GM12878 (cell line): Measurements from ENCODE around the gene REN. TPM values are rescaled to one million over a fixed set of nuclear protein-coding genes. Genes with fewer than 3 reads are reported as not detected.

Source experiments
- ATAC-seq: fragments of 200-7000 bp; cut with Tn5 transposase; 3 replicates; pipeline ENCODE4 v1.9.1; 2020; ENCODE audit warnings: mild to moderate bottlenecking, moderate library complexity
- BruUV-seq: library from RNA; stranded (reverse); fragments of 400-500 nt; replicated peaks from 2 replicates; lab custom pipeline; 2021; lab: Mats Ljungman, UMichigan
- CTCF ChIA-PET: fragments of 300-600 bp; sonication (Branson Sonifier 250); formaldehyde crosslinking; extraction: SDS; loops from one replicate; lab custom pipeline; 2021; ENCODE audit warnings: inconsistent platforms; lab: Yijun Ruan, JAX
- POLR2A ChIA-PET: fragments of 350-600 bp; formaldehyde crosslinking; extraction: SDS; loops from one replicate; lab custom pipeline; 2021; ENCODE audit warnings: inconsistent platforms; lab: Charles Lee
- RAD21 ChIA-PET: fragments of 300-600 bp; sonication (Branson Sonifier 250); formaldehyde crosslinking; loops from one replicate; lab custom pipeline; 2023; ENCODE audit warnings: antibody characterized with exemption; ENCODE audit not compliant: unreplicated experiment; lab: Charles Lee
- SMC1A ChIA-PET: fragments of 300-600 bp; sonication (Branson Sonifier 250); formaldehyde crosslinking; loops from one replicate; lab custom pipeline; 2023; ENCODE audit not compliant: unreplicated experiment, uncharacterized antibody; lab: Charles Lee
- DNase-seq: peaks from one replicate; pipeline ENCODE4 v3.0.0-alpha.2; 2011; ENCODE audit warnings: low read depth, low spot score
- FAIRE-seq: peaks from 3 replicates; lab custom pipeline; 2011; peaks lifted over from hg19 to GRCh38; lab: Jason Lieb, UNC
- H2AFZ ChIP-seq: 2 replicates; pipeline ENCODE4 v1.6.0; 2011; ENCODE audit warnings: low read depth, low read length, control low read depth; ENCODE audit not compliant: control insufficient read depth
- H3K27ac ChIP-seq: 2 replicates; pipeline ENCODE4 v1.5.1; 2011; ENCODE audit warnings: control low read depth; ENCODE audit not compliant: control insufficient read depth, insufficient read depth
- H3K27me3 ChIP-seq, 2 experiments: replicated peaks in 1 of 2; 2 replicates each; pipeline versions ENCODE4 v1.6.0 to v1.6.1; 2011; ENCODE audit warnings: low read length in 1 of 2; ENCODE audit not compliant: control insufficient read depth in 2 of 2, insufficient read depth in 2 of 2
- H3K36me3 ChIP-seq, 2 experiments: 2 replicates each; pipeline ENCODE4 v1.5.1; 2011; ENCODE audit warnings: low read length in 1 of 2; ENCODE audit not compliant: control insufficient read depth in 2 of 2, insufficient read depth in 2 of 2
- H3K4me1 ChIP-seq: 2 replicates; pipeline ENCODE4 v1.6.1; 2011; ENCODE audit warnings: mild to moderate bottlenecking, low read length, moderate library complexity, mixed read lengths; ENCODE audit not compliant: control insufficient read depth, insufficient read depth
- H3K4me2 ChIP-seq: 2 replicates; pipeline ENCODE4 v1.6.0; 2011; ENCODE audit warnings: control low read depth; ENCODE audit not compliant: control insufficient read depth, insufficient read depth
- H3K4me3 ChIP-seq: fragments of 200-600 bp; sonication (generic); 2 replicates; pipeline ENCODE4 v1.5.1; 2016
- H3K79me2 ChIP-seq: 2 replicates; pipeline ENCODE4 v1.6.0; 2011; ENCODE audit warnings: low read length; ENCODE audit not compliant: control insufficient read depth, insufficient read depth
- H3K9ac ChIP-seq: 2 replicates; pipeline ENCODE4 v1.8.0; 2011; ENCODE audit warnings: low read length, control low read depth, mixed read lengths; ENCODE audit not compliant: control insufficient read depth, insufficient read depth
- H3K9me3 ChIP-seq: replicated peaks from 3 replicates; pipeline ENCODE4 v1.5.1; 2011; ENCODE audit warnings: mild to moderate bottlenecking, low read length; ENCODE audit not compliant: control insufficient read depth, insufficient read depth
- H4K20me1 ChIP-seq: 2 replicates; pipeline ENCODE4 v1.6.0; 2011; ENCODE audit not compliant: control insufficient read depth, insufficient read depth
- CREB1 ChIP-seq: IDR thresholded peaks from 2 replicates; pipeline ENCODE4 v1.6.1; 2012; ENCODE audit warnings: low read depth, mild to moderate bottlenecking, inconsistent platforms
- CUX1 ChIP-seq: IDR thresholded peaks from 2 replicates; pipeline ENCODE4 v1.6.1; 2012; ENCODE audit warnings: improper control_type of control experiment, low read depth, low read length; ENCODE audit not compliant: insufficient replicate concordance
- E2F8 ChIP-seq: fragments of 450-650 bp; IDR thresholded peaks from 2 replicates; pipeline ENCODE4 v1.6.1; 2018; ENCODE audit warnings: mild to moderate bottlenecking, low read depth, moderate library complexity; ENCODE audit not compliant: partially characterized antibody
- KAT2A ChIP-seq: conservative IDR thresholded peaks from 2 replicates; pipeline ENCODE4 v1.6.1; 2011; ENCODE audit warnings: low read depth, low read length; ENCODE audit not compliant: control insufficient read depth
- PRDM15 ChIP-seq: fragments of 450-650 bp; formaldehyde crosslinking; IDR thresholded peaks from 2 replicates; pipeline ENCODE4 v1.4.0; 2020; ENCODE audit warnings: mild to moderate bottlenecking, moderate library complexity
- REST ChIP-seq: IDR thresholded peaks from 2 replicates; pipeline ENCODE4 v1.6.1; 2012; ENCODE audit warnings: mild to moderate bottlenecking, low read depth, low read length
- SREBF2 ChIP-seq: IDR thresholded peaks from 2 replicates; pipeline ENCODE4 v1.6.1; 2012; ENCODE audit warnings: mild to moderate bottlenecking, low read length
- STAT3 ChIP-seq: IDR thresholded peaks from 2 replicates; pipeline ENCODE4 v1.6.1; 2011; ENCODE audit warnings: low read depth, low read length, improper control_type of control experiment
- whole genome bisulfite sequencing: methylation state at CpG from one replicate; pipeline ENCODE4 v1.1.6; 2016; ENCODE audit warnings: low lambda C conversion rate; ENCODE audit not compliant: insufficient replicate concordance, insufficient coverage; ENCODE audit errors: missing lambda C conversion rate; 5-methylcytosine and 5-hydroxymethylcytosine counted together
- in situ Hi-C: fragments of 300-500 bp; cut with MboI; formaldehyde crosslinking; loops from 9 replicates; pipeline ENCODE4 v1.14.3; 2018; ENCODE audit warnings: mixed read lengths
- intact Hi-C: fragments of 100-400 bp; cut with micrococcal nuclease; formaldehyde crosslinking; loops from one replicate; pipeline ENCODE4 v1.14.2; 2022; ENCODE audit not compliant: unreplicated experiment
- polyA plus RNA-seq, 11 experiments: library from polyadenylated mRNA; depleted of rRNA in 4 of 11; unstranded in 6 of 11; stranded (reverse) in 5 of 11; fragments of >200 nt; fragmentation: Nextera tagmentation in 4 of 11; fragmentation: Illumina TruSeq in 1 of 11; extraction: Ambion mirVana in 4 of 11; extraction: Trizol in 1 of 11; gene quantifications; 1 replicate in 1 of 11; 2 replicates in 10 of 11; pipeline versions ENCODE4 v1.2.1 to v1.2.3, GENCODE V29; 2011 to 2016; ENCODE audit warnings: inconsistent platforms in 2 of 11, missing spikeins in 2 of 11, low read depth in 1 of 11
- total RNA-seq, 4 experiments: library from RNA; depleted of rRNA in 3 of 4; stranded (reverse); fragments of >200 nt in 3 of 4; fragmentation: Illumina TruSeq in 1 of 4; extraction: Trizol in 1 of 4; gene quantifications; 2 replicates each; pipeline versions ENCODE4 v1.2.1 to v1.2.3, GENCODE V29; 2013 to 2021

REN gene
- total and polyA plus RNA-seq, 10 of the 15 experiments (the other 5 are each of a cell fraction or from before 2014, with no cell fraction given), result not detected

GRCh38 chr1:204157962-204158361 is 8.2 kb downstream of the REN start:
- ATAC-seq (no peak), DNase-seq (no peak), FAIRE-seq (no peak)
- no peak overlapping the region for H3K27ac ChIP-seq
- no peak overlapping the region for H3K9ac ChIP-seq
- CTCF ChIA-PET, result interaction anchor here (1.0 kb wide), 1 partner anchor 10 kb away, joined by 3 read pairs; no protein-coding TSS in a partner anchor
- under 1% methylated on average over 5 of the region's 6 CpGs for WGBS
- SMC1A ChIA-PET, result interaction anchor here (1.5 kb wide), 1 partner anchor 241 kb away, joined by 3 read pairs; no protein-coding TSS in a partner anchor
- H4K20me1 ChIP-seq, result no peaks in the 10 kb centered on the region
- in situ Hi-C loops, result no loop called here
- H3K4me2 ChIP-seq, result no peak overlapping the region
- H2AFZ ChIP-seq, result no peak overlapping the region
- intact Hi-C loops, result no loop called here
- H3K36me3 ChIP-seq, result no peaks in the 10 kb centered on the region
- no peak overlapping the region for H3K4me3 ChIP-seq
- no peaks in the 10 kb centered on the region; a peak in 1 of 4 replicates for H3K27me3 ChIP-seq
- BruUV-seq, result no TSS peak
- H3K79me2 ChIP-seq, result no peaks in the 10 kb centered on the region
- no peaks in the 10 kb centered on the region for H3K4me1 ChIP-seq
- POLR2A ChIA-PET, result interaction anchor here (0.6 kb wide), 1 partner anchor 286 kb away, joined by 3 read pairs; no protein-coding TSS in a partner anchor
- RAD21 ChIA-PET, result no interaction called here
- H3K9me3 ChIP-seq, result no peaks in the 10 kb centered on the region
- TF ChIP-seq CREB1, result no peak
- TF ChIP-seq KAT2A, result no peak
- TF ChIP-seq REST, result no peak
- no peak for TF ChIP-seq PRDM15 (CRISPR knock-in tag)
- no peak for TF ChIP-seq CUX1
- no peak for TF ChIP-seq STAT3
- no peak for TF ChIP-seq SREBF2
- TF ChIP-seq E2F8, result no peak
